GM21576 (cell line): ENCODE results near the gene OR5B17.
"Not testable (repeated sequence)": the region's sequence is repeated elsewhere in the genome, so short reads cannot be mapped to it uniquely, and the experiment has no call there.

Experiments used
- ATAC-seq: cut with Tn5 transposase; IDR thresholded peaks from one replicate; pipeline ENCODE4 v1.9.1; 2021; ENCODE audit warnings: mild to moderate bottlenecking, moderate library complexity; ENCODE audit not compliant: unreplicated experiment

Gene OR5B17

GRCh38 chr11:58358969-58359368 lies at the start of gene OR5B17:
Gene OR5B17 (minus strand): TSS chr11:58359069. CDS start chr11:58359069, 0 bp downstream.
- no peak for ATAC-seq

GRCh38 chr11:58406774-58407173 lies 47.9 kb upstream of the OR5B17 start, which contains the start of gene OR5B3:
Gene OR5B3 (minus strand): TSS chr11:58406874. CDS start chr11:58403409, 3,465 bp downstream.
- ATAC-seq: no peak

GRCh38 chr11:58399622-58400021 lies 40.8 kb upstream of the OR5B17 start:
- not testable (repeated sequence) for ATAC-seq

GRCh38 chr11:58395581-58395980 lies 36.7 kb upstream of the OR5B17 start:
- no peak for ATAC-seq

- no peak for ATAC-seq
Observed at GRCh38 chr11:58394195-58394594, 35.3 kb upstream of the OR5B17 start.

- no peak for ATAC-seq
Observed at GRCh38 chr11:58392746-58393145, 33.9 kb upstream of the OR5B17 start.

- ATAC-seq: no peak
Observed at GRCh38 chr11:58391879-58392278, 33.0 kb upstream of the OR5B17 start.

- ATAC-seq: no peak
Observed at GRCh38 chr11:58390551-58391063, 31.7 kb upstream of the OR5B17 start.

- no peak for ATAC-seq
Observed at GRCh38 chr11:58354727-58355126, 4.1 kb downstream of the OR5B17 start.

GRCh38 chr11:58345204-58345603 lies 13.7 kb downstream of the OR5B17 start:
- no peak for ATAC-seq

GRCh38 chr11:58334708-58335107 lies 24.2 kb downstream of the OR5B17 start:
- ATAC-seq: no peak

- ATAC-seq: no peak
Observed at GRCh38 chr11:58330861-58331260, 28.0 kb downstream of the OR5B17 start.

GRCh38 chr11:58318532-58318931 lies 40.3 kb downstream of the OR5B17 start:
- no peak for ATAC-seq

- ATAC-seq: no peak
Observed at GRCh38 chr11:58316142-58316541, 42.7 kb downstream of the OR5B17 start.
